GM12875 (cell line): Measurements from ENCODE around the gene TNS4.

Source experiments
- H3K4me3 ChIP-seq: one replicate; pipeline ENCODE4 v1.5.1; 2011; ENCODE audit warnings: low read depth, low read length, control low read depth
- CTCF ChIP-seq: IDR thresholded peaks from 2 replicates; pipeline ENCODE4 v1.5.1; 2011; ENCODE audit warnings: low read depth, mild to moderate bottlenecking, control low read depth, inconsistent platforms, low read length, moderate library complexity, borderline replicate concordance; ENCODE audit not compliant: insufficient read depth

TNS4 gene

GRCh38 chr17:40503154-40503553, 1.7 kb upstream of the TNS4 start:
- TF ChIP-seq CTCF: no peak
- no peak overlapping the region for H3K4me3 ChIP-seq

- TF ChIP-seq CTCF: no peak
Observed at GRCh38 chr17:40502716-40503115, 1.3 kb upstream of the TNS4 start.

GRCh38 chr17:40500709-40501108, 714 bp downstream of the TNS4 start:
- no peak overlapping the region for H3K4me3 ChIP-seq
- no peak for TF ChIP-seq CTCF

More at GRCh38 chr17:40502716-40503115, 1.3 kb upstream of the TNS4 start:
- H3K4me3 ChIP-seq: no peak overlapping the region

DNA sequence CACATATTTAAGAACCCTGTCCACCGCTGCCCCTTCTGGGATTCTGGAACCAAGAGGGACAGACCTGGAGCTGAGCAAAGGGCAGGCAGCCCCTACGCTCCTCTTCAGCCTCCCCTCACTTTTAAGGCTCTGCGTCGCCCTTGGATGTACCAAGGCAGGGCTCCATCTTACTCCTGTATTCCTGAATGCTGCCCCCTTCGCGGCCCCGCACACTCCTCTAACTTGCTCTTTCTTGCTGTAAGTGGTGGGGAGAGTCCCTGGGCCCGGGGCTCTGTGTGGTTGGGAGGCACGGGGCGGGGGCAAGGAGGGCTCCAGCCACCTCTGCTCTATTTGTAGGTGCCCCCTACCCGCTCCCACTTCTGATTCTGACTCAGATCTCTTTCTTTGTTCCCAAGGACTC, 1.2 kb downstream of the TNS4 start:
- no peak overlapping the region for H3K4me3 ChIP-seq
- TF ChIP-seq CTCF: no peak

GRCh38 chr17:40499551-40500189, 1.8 kb downstream of the TNS4 start:
- TF ChIP-seq CTCF: no peak
- no peak overlapping the region for H3K4me3 ChIP-seq

GRCh38 chr17:40498281-40499084, 2.9 kb downstream of the TNS4 start:
- no peak for TF ChIP-seq CTCF
- no peak overlapping the region for H3K4me3 ChIP-seq

DNA sequence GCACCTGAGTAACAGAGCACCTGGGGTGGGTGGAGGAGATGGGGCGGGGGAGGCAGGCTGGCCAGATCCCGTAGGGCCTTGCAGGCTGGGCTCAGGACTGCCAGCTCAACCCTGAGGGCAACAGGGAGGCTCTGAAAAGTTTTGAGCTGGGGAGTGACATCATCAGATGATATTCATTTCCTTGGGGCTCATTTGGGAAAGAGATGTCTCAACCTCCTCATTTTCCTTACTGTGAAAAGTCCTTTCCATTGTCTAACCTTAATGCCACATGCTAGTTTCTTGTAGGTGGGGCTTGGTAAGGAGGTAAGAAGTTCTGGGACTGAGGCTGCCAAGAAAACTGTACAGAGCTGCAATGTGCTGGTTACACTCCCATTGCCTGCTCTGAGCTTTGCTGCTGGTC, 3.7 kb downstream of the TNS4 start:
- TF ChIP-seq CTCF: no peak
- no peak overlapping the region for H3K4me3 ChIP-seq
